ENCODE data around the gene PTPN14.

The PTPN14 gene

GRCh38 chr1:214449371-214449770 lies 102.0 kb downstream of the PTPN14 start:
- no peak for DNase-seq

DNA sequence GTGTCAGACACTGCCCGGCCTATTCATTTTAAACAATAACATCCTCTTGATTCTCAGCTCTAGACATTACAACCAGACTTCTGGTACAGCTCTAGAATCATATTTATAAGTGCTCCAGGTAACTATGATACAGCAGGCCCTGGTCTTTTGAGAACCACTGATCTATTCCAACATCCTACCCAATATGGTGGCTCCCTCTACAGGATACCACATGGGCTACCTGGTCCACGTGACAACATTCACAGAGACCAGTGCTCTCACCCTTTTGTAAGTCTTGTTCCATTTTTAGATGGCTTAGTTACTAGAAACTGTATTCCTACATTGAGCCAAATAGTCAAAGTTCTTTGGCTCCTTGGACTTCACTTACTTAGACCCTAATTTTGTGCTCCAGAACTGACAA lies 102.9 kb downstream of the PTPN14 start:
- DNase-seq = no peak

- DNase-seq = no peak
Observed at GRCh38 chr1:214447557-214447871, 103.9 kb downstream of the PTPN14 start.

GRCh38 chr1:214446772-214447556 lies 104.4 kb downstream of the PTPN14 start:
- peak; percentile 60 for DNase-seq

DNA sequence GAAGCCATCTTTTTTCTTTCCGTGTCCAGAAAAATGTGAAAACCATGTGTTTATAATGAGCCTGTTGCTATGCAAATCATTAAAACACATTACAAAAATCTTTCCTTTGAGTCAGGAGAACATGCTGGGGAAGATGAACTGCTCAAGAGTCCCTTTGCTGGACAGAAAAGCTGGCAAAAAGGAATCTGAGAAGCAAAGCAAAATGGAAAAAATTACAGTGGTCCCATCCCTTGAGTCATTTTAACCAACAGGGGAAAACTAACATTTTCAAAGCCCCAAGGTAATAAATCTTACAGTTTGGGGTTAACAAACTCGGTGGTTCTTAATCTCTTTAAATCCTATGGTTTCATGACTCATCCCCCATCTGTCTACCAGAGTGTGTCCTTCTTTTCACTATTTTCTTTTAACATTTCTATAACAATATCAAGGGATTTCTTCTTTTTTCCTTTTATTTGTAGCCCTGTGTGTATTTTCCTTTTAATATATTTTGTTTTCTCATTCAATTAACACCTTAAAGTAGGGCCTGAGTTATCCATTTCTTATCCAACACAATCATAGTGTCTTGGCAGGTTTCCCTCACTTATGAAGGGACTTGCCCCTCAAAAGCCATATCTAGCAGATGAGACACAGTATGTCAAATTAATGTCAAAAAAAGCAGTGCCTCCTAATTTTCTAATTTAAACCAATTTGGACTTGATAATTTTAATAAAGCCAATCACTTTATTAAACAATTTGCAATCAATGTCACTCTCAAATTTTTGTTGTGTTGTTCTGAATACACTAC lies 105.4 kb downstream of the PTPN14 start:
- peak; percentile 54 for DNase-seq

DNA sequence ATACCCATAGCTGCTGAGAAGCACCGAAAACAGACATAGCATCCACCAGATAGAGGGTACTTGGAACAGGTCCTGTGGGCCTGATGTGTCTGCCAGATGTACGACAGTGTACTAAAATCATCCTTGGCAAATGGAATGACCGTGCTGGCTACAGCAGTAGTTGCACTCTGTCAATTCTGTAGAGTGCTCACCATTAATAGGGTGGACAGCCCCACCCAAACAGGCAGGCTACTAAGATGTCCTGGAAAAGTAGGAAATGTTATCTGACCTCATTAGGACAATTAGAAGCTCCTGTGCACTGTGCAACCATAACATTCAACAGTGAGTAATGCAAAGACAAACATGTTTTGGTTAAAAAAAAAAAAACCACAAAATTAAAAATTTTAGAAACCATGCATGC lies 106.2 kb downstream of the PTPN14 start:
- no peak for DNase-seq

DNA sequence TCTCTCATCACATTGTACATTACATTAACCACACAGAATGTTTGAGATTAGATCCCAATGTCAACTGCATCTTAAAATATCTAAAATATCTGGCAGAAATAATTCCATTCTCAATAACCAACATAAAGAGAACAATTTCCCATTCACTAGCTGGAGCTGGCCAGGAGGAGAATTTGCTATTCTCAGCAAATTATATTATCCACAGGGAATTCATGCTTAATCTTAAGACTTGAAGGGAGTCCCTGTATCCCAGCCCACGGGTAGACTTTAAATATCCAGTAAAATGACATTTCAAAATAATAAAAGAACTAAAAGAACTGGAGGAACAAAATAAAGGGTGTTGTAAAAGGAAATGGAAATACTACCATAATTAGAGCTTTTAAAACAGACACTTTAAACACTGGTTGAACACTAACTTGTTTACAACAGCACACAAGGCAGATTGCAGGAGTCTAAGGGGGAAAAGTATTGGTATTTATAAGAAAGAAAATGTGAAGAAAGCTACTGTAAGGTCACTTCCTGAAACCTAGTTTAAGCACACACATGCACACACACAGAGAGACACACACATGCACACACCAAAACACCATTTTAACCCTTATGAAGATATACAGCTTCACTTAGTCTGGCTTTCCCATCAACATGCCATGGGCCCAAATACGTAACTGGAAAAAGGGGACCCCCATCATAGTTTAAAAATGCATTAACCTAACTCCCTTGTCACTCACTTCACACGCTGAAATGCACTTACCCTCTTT lies 107.0 kb downstream of the PTPN14 start:
- no peak for DNase-seq

DNA sequence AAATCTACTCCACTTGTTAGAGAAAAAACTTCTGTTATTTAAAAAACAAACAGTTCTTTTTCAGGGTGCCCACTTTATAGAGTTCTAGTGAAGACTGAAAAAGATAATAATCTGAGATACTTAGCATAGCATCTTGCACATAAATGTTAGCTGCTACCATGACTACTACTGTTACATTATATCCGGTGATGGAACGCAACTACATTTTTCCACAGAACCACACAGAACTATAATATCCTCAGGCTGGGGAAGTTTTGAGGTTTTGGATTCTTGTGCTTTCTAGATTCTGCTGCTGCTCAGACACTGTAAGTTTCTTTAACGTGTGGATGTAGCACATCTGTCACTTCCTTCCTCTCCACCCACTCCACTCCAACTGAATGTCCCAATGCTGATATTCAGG lies 110.3 kb downstream of the PTPN14 start:
- DNase-seq = peak; percentile 31

- no peak for DNase-seq
Observed at GRCh38 chr1:214440219-214440965, 111.0 kb downstream of the PTPN14 start.

- no peak for DNase-seq
Observed at GRCh38 chr1:214439352-214440119, 111.9 kb downstream of the PTPN14 start.

- DNase-seq = no peak
Observed at GRCh38 chr1:214438530-214438929, 112.9 kb downstream of the PTPN14 start.

- no peak for DNase-seq
Observed at GRCh38 chr1:214438075-214438474, 113.3 kb downstream of the PTPN14 start.

DNA sequence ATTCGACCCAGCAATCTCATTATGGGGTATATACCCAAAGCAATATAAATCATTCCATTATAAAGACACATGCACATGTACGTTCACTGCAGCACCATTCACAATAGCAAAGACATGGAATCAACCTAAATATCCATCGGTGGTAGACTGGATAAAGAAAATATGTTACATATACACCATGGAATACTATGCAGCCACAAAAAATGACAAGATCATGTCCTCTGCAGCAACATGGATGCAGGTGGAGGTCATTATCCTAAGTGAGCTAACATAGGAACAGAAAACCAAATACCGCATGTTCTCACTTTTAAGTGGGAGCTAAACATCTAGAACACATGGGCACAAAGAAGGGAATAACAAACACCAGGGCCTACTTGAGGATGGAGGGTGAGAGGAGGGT lies 115.5 kb downstream of the PTPN14 start:
- DNase-seq = no peak

- no peak for DNase-seq
Observed at GRCh38 chr1:214432245-214432644, 119.2 kb downstream of the PTPN14 start.

DNA sequence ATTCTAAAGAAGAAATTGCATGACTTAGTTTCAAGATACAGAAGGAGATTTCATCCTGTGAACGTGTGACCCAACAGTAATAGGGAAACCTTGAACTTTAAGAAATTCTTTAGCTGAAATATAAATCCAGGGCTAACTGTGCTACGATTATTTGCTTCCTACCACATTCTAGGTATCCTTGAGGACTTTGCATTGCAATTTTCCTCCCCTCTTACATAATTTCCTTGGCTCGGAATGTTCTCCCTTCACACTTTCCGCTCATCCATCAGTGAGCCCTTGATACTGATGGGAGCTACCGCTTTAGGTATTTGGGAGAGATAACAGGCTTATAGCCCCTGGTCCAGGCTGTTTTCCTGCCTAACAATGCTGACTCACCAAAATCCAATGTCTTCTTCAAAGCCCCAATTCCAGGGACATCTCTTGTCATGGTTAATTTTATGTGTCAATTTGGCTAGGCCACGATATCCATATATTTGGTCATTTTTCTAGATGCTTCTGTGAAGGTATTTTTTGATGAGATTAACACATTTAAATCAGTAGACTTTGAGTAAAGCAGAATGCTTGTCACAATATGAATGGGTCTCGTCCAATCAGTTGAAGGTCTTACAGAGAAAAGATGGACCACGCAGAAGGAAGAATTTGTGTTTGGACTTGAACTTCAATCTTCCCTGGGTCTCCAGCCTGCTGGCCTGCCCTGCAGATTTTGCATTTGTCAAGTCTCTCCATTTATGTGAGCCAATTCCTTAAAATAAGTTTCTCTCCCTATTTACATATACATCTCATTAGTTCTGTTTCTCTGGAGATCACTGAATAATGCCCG lies 121.2 kb downstream of the PTPN14 start:
- no peak for DNase-seq

DNA sequence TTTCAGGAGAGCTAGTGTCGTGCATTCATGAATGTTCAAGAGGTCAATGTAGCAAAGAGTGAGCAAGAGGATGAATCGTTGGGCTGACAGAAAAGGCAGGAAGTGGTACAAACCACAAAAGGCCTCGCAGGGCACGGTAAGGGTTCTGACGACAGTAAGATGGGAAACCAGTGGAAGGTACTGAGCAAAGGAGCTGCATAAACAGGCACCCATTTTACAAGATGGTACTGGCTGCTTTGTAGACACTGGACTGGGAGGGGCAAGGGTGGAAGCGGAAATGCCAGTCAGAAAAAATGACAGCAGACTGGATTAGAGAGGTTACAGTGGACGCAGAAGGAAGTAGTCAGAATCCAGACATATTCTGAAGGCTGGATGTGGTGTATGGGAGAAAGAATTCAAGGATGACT lies 123.5 kb downstream of the PTPN14 start:
- DNase-seq = no peak

DNA sequence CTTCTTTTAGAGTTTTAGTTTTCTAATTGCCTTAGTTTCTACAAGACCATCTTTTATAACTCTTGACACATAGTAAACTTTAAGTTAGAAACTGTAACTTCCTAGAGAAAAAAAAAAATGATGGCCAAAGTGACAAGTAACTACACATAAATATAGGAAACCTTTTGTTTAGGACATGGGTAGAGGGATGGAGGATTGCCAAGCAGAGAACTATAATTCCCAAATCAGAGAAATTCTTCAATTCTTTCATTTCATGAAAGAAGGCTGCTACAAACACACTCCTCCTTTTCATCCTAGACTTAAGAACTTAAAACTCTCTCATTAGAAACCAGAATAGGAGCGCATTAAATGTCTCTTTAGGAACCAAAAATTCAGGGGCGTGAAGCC lies 125.0 kb downstream of the PTPN14 start:
- DNase-seq = no peak

DNA sequence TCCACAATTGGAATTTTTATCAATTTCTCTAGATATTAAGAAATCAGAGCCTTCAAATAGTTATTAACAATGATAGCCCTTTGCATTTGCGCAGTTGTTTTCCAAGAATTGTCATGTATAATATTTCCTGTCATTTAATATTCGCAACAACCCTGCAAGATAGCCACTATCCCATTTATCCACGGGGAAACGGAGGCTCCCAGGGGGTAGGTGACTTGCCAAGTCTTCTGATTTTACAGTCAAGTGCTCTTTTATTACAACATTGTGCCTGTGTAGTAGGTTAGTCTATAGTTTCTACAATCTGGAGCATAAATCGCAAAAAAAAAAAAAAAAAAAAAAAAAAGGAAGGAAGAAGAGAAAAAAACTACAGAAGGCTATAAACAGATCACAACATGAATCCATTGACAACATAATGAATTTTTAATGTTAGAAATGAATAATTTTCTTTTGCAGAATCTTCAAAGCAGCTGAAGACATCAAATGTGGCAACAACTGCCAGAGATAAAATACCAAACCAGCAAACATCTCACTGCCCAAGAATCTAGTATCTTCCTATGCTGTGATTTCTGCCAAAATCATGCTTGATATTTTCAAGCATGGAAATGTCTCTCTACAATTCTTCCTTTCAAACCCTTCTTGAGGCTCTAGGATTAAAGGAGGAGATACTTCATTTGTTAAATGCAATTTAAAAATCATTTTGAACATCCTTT lies 125.5 kb downstream of the PTPN14 start:
- no peak for DNase-seq

DNA sequence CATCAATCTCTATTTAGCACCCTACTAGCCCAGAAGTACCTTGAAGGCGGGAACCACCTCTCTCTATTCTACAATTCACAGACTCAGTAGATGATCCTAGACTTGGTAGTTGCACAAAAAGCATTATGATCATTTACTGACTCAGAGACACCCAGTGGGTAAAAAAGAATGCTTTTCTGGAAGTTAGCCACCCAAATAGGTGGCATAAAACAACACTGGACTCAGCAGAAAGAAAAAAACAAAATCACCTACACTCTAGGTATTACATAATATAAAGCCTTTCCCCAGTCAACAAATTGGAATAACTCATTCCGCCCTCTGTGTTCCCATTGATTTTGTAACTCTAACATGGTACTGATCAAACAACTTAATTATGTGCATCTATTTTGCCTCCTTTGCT lies 126.3 kb downstream of the PTPN14 start:
- no peak for DNase-seq

GRCh38 chr1:214423045-214423444 lies 128.4 kb downstream of the PTPN14 start:
- DNase-seq = no peak
